GM18858 (cell line): Measurements from ENCODE around the gene VIP.
"Not testable (repeated sequence)": the region's sequence is repeated elsewhere in the genome, so short reads cannot be mapped to it uniquely, and the experiment has no call there.

Source experiments
- ATAC-seq: cut with Tn5 transposase; IDR thresholded peaks from one replicate; pipeline ENCODE4 v1.9.1; 2021; ENCODE audit not compliant: unreplicated experiment

Gene VIP

DNA sequence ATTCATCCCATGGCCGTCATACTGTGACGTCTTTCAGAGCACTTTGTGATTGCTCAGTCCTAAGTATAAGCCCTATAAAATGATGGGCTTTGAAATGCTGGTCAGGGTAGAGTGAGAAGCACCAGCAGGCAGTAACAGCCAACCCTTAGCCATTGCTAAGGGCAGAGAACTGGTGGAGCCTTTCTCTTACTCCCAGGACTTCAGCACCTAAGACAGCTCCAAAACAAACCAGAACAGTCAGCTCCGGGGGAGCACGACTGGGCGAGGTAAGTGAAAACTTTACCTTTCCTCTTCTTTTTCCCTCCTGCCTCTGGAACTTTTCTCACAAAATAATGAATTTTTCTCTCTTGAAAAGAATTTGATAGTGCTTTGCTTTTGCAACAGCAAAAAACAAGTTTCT is at the start of gene VIP:
Gene VIP, plus strand, starts transcription at position 104 of the 400 bp plus-strand sequence. CDS start 1,381 bp downstream, outside the sequence.
- no peak for ATAC-seq

DNA sequence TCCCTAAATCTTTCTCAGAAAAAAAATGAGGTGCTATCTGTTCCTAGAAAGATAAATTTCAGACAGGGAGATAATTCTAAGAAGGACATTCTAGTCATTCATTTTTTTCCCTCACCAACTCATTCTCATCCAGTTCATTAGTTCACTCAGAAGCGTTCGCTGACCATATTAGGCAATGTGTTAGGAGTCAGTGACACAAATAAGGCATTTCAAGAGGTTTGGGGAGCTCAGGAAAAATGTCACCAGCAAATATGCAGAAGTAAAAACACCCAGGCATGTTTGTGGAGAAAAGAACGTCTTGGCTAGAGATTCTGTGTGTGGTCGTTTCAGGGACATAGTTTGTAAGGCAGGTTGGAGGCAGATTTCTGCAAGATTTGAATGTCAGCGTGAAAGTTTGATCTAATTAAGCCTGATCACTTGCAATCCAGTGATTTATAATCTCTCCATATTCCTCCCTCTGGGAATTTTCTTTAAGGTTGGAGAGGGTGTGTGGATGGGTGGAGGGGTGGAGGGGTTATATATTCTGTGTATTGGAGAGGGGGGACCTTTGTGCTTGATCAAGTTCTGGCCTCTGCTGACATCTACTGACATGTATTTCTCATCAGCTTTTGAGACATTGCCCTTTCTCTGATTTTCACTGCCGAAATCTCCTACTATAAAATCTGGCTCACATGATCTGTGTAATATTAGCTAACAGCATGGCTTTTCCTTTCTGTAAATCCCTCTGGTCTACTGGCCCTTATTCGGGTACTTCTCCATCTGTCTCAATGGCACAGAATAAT is 49.3 kb upstream of the VIP start:
- ATAC-seq = no peak

DNA sequence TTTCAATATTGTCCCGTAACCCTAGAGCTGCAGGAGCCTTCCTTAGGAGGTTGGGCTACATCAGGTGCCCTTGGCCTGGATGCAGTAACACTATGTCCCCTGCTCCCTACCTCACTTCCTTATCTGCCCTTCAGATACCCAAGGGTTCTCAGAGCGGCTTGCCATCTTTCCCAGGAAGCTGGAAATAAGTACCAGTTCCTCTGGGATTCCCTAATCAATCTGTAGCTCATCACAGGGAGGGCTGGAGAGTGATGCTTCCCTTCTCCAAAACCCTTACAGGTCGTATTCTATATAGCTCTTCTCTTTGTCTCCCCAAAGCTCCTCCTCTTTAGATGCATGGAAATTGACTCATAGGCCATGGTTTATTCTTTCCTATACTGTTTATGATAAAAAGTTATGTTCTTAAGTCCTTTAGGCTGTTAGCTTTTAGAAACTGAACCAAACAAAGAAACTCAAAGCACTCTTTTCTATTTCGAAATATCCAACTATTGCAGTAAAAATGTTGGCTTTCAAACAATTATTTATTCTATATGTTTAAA is 48.7 kb upstream of the VIP start:
- ATAC-seq = no peak

DNA sequence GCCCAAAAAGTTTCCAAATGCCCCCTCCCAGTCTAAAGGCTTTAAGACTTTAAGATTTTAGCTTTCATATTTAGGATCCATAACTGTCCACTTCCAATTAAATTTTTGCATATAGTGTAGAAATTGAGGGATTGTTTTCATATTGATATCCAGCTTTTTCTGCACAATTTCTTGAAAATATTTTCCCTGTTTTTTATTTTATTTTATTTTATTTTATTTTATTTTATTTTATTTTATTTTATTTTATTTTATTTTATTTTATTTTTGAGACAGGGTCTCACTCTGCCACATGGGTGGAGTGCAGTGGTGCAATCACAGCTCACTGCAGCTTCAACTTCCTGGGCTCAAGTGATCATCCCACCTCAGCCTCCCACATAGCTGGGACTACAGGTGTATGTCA is 46.8 kb upstream of the VIP start:
- ATAC-seq = not testable (repeated sequence)

DNA sequence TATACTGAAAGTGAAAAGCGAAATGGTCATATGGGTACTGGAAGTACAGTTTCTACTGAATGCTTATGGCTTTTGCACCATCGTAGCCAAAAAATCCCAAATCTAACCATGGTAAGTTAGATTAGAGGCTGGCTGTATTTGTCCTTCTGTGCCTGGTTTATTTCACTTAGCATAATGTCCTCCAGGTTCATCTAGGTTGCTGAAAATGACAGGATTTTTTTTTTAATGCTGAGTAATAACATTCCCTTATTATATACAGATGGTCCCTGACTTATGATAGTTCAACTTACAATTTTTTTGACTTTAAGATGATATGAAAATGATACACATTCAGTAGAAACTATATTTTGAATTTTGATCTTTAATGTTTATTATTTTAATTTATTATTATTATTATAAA is 45.3 kb upstream of the VIP start:
- ATAC-seq = no peak

DNA sequence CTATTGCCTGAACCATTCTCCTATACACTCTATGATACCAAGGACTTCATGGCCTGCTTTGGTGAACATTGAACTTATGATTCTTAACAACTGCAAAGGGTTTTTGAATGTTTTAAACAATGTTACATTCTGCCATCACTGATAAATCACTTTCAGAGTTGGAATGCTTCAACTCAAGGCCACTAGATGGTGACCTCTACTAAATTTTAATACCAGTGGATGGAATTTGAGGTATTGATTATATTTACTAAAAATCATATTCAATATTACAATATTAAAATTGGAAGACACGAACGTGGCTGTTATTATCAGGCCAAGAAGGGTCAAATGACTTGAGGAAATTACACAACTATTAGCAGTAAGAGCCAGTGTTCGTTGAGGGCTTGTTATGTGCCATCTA is 34.3 kb upstream of the VIP start:
- ATAC-seq = no peak

DNA sequence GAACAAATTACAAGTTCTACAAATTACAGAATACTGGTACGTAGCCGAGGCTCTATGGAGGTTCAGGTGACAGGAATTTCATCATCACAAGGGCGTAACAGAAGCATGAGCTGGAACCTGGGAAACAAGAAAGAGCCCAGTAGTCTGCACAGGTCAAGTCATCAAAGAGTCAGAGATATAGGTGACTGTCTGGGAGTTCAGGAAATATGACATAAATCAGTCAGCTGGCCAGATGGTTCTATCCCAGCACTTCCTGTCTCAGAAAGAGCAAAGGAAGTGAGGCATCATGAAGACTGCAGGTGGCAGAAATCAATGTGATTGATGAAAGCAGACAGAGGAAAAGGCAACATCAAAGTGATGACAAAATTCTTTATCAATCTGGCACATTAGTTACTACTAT is 29.6 kb upstream of the VIP start:
- no peak for ATAC-seq

DNA sequence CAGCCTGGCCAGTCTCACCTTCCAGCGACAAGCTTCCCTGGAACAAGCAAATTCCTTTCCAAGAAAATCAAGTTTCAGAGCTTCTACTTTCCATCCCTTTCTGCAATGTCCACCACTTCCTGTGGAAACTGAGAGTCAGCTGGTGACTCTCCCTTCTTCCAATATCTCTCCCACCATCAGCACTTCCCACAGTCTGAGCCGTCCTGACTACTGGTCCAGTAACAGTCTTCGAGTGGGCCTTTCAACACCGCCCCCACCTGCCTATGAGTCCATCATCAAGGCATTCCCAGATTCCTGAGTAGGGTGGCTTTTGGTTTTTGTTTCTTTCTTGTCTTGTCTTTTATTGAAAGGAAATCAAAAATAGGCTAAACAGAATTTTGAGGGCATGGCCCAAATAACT is 28.6 kb upstream of the VIP start:
- ATAC-seq = no peak

DNA sequence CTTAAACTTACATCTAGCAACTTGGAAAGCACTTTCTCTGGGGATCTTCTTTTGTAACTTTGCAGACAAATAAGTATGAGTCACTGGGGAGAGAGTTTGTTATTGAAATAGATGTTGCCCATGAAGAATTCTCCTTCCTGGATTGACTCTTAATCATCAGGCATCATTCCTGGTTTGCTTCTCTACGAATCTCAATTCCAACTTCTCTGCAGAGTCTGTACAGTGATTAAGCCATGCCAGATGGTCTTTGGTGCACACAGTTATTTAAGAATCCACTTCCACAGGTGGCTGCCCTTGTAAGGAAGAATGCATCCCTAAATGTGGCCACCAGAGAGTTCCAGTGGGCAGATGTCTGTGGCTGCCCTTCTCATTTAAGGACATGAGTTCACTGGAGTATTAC is 27.2 kb upstream of the VIP start:
- no peak for ATAC-seq

DNA sequence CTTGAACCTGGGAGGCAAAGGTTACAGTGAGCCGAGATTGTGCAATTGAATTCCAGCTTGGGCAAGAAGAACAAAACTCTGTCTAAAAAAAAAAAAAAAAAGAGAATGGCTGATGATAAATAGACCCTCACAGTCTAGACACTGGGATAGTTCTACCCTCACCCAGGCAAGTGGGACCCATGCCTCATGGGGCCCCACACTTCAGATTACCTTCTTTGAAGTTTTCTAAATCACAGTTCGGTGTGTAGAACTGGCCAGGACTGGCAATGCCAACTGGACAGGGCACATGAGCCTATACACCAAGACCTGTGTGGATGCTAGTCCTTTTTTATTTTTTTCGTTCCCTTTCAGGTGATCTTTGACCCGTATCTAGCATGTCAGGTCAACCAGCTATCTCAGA is 24.3 kb upstream of the VIP start:
- no peak for ATAC-seq

DNA sequence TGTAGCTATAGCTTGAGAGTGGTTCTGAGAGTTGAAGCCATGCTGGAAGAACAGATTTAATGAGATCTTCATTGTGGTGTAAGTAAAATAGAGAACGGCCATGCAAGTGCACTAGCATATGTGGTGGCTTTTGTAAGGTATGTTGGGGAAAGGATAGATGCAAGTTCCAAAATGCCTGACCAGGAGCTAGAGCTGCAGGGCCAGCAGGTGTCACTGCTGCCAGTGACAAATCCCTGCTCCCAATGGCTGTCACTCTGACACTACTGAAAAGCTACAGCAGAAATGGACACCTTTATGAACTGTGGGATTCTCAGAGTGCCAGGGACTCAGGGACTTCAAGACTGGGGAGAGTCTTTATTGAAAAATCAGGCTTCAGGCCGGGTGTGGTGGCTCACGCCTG is 23.1 kb upstream of the VIP start:
- ATAC-seq = no peak

DNA sequence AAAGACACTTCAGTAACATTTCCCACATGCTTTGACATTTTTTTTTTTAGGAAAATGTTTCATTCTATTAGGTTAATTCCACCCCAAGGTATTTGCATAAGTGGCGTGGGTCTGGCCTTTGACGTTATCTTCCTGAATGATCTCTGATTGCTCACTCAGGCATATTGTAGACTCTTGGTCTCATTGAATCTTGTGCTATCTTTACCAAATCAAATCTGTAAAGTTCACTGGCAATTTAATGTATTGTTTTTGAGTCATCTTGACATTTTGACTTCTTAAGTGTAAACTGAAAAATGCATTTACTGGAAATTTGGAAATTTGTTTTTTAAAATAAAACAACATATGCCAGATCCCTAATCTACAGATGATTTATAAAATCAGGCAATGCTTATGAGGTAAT is 16.0 kb upstream of the VIP start:
- ATAC-seq = no peak

DNA sequence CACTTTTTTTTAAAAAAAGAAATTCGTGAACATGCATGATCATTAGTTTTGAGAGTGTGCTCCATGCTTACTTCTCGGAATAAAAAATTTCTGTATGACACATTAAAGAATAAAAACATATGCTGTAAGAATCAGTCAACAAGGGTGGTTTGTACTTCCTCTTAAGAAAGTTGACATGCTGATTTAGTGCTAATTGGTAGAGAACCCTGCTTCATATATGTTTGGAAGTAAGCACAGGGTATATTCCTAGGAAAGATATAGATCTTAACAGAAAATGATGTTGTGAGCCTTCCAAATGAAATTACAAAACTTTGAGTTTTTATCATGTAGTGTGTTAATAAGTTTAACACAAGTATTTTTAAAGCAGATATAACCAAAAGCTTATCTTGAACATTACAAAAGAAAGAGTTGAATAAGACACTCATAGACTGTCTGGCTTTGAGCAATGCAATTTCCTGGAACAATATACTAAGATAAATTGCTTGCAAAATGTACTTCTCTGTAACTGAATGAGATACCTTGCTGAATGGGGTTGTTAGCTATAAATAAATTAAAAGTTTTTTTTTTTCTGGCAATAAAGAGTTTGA is 13.8 kb upstream of the VIP start:
- ATAC-seq = no peak

DNA sequence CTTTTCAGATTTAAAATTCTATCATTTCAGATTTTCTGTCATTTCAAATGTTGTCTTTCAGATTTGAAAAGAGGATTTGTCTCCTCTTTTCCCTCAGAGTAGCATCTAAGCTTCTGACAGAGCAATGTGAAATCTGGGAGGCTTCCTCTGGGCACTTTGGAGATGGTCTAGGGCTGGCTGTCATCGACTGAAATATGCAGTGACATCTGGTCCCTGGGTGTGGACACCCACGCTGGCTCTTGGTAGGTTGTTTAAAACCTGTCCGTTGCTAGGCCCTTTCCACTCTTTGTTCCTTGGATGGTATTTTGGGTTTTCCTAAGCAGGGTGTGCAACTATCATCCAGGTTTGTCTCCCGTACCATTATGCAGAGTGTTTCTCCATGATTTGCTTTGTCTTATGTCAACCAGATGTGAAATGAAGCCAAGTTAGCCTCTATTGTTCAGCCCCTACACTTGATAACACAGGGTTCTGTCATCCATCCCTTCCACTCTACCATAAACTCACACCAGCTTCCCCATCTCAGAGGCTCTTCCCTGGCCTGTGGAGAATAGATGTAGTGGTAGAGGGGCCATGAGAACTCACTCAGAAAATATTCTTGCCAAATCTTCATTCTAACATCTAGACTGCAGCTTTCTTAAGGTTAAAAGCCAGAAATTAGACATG is 5.0 kb upstream of the VIP start:
- no peak for ATAC-seq

DNA sequence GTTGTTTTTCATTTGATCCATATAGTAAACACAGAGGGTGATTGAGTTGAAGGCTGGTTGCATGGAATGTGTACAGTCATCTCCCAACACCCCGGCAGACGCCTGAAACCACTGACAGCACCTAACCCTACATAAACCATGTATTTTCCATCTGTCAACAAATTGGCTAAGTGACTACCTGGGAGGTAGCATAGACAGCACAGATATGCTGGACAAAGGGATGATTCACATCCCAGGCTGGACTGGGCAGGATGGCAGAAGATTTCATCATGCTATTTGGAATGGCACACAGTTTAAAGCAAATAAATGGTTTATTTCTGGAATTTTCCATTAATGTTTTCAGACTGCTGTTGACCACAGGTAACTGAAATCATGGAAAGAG is 4.4 kb upstream of the VIP start:
- no peak for ATAC-seq

DNA sequence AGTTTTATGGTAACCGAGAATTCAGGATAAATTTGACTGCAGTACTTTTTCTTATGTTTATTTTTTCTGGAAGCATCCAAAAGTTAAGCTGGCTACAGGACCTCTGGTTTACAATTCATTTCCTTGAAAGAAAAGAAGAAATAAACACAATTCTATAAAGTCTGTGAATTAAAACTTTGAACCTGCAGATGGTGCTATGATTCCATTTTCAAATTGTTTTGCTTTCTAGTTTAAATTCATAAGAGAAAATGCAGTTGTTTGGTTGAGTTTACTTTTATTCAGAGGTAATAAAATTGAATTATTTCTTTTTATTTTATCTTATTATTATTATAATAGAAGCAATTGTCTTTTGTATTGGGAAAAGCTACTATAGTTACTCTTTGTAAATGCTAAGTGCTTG is 1.8 kb upstream of the VIP start:
- no peak for ATAC-seq

DNA sequence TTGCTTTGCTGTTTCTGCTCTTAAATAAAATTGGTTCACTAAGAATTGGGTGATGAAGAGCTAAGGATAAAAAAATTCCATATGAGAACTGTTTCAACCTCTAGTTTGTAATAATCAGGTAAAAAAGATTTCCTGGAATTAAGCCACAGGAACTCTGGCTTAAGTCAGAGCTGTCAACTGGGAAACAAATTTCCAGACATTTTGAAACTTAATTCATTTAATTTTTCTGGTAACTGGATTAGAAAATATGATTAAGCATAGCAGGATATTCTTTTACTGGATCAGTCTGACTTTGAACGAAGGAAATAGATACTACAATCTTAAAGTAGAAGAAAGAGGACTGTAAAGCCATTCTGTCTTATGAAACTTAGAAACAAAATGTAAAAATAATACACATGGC is 1.3 kb upstream of the VIP start:
- ATAC-seq = no peak

DNA sequence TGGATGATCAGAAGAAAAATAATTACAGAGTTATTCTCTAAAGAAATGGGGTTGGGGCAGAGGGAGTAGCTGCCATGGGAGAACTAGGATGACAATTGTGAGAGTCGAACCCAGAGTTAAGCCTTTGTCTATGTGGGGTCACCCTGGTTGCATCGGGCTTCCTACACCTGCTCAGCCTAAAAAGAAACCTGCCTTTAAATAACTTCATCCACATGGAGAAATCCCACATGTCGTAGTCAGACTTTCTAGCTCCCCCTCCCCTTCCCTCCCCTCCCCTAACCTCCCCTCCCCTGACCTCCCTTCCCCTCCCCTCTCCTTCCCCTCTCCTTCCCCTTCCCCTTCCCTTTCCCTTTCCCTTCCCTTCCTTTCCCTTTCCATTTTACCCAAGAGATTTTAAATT is 14.7 kb downstream of the VIP start:
- no peak for ATAC-seq

DNA sequence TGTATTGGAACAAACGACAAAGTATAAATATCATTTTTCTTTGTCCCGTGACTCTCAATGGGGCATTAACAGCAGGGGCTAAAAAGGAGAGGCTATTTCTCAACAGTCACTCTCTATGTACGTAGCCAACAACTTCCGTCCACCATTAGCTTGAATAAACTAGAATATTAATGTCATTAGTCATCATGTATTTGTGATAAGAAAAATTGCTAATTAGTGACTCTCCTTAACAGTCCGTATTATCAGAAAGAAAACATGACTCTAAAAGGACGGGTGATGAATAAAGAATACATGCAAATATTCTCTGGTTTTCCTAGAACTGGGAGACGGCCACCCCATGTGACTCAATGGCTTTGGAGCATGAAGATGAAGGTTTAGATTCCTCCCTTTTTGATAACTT is 18.6 kb downstream of the VIP start:
- ATAC-seq = no peak

DNA sequence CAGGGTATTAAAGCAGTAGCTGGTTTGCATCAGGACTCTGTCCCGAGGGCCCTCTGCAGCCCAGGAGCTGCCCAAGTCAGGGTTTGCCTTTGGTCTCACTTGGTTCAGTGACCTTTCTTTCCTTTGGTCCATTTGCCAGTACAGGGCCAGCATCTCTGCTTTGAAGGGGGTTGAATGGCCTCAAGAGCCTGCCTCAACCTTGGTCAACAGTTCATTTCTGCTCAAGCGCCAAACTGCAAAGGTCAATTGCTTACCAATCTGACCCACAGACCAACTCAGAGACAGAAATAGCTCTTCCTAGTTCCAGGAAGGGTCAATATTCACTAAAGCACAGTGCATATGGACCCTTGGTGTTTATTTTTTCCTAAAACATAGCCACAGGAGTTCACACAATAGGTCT is 19.4 kb downstream of the VIP start:
- ATAC-seq = no peak

DNA sequence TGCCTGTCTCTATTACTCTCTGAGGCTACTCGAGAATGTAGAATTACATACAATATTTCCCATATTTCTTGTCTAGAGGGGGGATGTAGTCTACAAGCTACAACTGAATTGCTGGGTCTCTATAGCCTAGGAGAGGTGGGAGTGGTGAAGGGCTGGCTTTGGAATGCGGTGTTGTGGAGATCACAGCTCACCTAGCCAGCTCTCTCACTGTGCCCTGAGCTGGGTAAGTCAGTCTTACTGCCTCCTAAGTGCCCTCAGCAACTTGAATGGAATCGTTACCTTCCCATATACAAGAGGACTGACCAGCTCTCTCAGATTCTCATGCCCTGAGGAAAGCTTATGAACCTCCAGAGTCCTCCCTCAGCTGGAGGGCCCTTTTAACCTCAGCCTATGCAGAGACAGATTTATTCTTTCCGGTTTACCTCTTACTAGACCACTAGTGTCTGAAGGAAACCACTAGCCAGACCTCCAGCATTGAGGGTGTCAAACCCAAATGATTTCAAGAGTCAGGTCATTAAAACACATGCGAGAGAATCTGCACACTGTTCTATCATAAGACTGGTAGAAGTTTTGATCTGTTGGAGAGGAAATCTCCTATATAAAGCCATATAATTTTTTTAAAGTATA is 20.6 kb downstream of the VIP start:
- no peak for ATAC-seq

DNA sequence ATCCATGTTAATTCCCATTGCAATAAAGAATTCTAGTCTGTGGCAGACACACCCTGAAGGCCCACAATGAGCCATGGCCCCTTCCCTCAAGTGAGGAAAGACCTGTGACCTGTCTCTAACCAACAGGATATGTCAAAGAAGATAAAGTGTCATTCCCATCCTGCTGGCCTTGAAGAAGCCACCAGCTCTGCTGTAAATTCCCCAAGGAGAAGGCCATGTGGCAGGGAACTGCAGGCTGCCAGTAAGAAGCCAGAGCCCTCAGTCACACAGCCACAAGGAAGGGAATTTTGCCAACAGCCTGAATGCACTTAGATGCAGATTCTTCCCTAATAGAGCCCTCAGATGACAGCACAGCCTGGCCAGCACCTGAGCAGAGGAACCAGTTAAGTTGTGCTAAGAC is 24.8 kb downstream of the VIP start:
- no peak for ATAC-seq
